NCI-H510A treated with DMSO at 0.1 percent for 48 hours (cell line): ENCODE data around the gene CDC14A.
A peak's percentile ranks its signal among the peaks of the same experiment; 100 is the strongest.

Experiments used
- DNase-seq: peaks from one replicate; lab custom pipeline; 2025; lab: John Stamatoyannopoulos, UW

Gene CDC14A

DNA sequence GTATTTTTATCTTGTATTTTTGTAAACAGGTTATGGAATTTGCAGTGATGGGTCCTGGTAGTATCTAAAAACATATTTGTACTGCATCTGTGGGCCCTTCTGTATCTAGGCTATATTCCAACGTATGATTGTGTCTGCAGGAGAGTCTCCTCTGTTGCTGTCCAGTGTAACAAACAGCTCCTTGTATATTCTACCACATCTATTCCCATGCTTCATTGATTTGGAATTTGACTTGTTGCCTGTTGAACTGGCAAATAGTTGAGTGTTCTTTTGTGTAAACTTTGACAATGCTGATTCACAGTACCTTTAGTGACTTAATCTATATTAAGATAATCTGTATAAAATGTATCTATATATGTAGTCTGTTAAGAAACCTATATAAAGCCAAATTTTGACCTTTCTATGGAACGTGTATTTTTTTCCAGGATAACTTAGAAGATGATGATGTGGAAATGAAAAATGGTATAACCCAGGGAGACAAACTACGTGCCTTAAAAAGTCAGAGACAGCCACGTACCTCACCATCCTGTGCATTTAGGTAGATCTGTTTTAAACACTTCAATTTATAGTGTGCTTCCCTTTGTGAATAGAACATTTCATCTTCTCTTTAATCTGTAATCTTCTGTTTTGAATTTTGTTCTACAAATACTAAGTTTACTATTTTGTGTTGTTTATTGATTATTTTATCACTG lies 142.2 kb downstream of the CDC14A start:
- no peak for DNase-seq

DNA sequence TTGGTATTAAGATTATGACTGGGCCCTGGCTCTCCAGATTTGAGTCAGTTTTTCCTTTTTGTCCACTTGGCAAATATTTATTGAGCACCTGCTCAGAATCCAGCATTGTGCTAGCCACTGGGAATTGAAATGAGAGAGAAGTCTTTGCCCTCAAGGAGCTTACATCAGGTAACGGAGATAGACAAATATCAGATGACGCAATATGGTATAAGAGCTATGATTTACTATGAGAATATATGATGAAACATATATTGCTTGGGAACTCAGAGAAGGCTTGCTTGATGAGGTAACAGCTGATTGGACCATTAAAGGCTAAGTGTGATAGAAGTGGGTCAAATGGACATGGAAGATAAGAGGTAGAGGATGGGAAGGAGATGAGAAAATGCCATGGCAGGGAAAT lies 144.6 kb downstream of the CDC14A start:
- no peak for DNase-seq

DNA sequence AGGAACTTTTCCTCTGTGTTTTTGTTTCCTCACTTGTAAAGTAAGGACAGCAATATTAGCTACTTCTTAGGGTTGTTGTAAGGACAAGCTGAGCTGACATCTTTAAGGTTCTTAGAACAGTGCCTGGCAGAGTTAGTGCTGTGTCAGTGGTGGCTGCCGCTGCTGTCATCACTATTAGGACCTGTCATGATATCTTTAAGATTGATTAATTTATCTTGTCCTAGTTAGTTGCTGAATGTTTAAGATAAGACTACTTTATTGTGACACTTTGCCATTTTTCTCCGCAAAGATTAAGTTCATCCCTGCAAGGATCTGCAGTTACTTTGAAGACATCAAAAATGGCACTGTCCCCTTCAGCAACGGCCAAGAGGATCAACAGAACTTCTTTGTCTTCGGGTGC lies 145.5 kb downstream of the CDC14A start:
- no peak for DNase-seq

DNA sequence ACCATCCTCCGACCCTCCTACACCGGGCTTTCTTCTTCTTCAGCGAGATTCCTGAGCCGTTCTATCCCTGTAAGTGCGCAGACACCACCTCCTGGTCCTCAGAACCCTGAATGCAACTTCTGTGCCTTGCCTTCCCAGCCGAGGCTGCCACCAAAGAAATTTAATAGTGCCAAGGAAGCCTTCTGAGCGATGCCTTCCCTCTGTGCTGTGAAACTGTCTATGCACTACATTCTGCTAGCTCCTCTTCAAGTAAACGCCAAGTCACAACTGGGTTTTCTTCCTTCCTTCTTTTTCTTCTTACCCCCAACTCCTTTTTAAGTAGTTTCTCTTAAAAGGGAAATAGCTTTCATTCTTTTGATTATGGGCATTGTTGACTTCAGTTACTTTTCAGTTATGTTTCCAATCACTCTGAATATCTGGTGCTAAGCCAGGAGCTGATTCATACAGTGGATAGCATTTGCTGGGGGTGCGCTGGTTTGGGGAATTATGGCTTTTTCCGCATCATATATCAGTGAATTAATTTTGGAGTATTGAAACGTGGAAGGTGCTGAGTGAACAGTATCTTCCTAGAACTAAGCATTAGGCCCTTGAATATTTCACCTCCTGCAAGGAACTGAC lies 147.0 kb downstream of the CDC14A start:
- DNase-seq: no peak

DNA sequence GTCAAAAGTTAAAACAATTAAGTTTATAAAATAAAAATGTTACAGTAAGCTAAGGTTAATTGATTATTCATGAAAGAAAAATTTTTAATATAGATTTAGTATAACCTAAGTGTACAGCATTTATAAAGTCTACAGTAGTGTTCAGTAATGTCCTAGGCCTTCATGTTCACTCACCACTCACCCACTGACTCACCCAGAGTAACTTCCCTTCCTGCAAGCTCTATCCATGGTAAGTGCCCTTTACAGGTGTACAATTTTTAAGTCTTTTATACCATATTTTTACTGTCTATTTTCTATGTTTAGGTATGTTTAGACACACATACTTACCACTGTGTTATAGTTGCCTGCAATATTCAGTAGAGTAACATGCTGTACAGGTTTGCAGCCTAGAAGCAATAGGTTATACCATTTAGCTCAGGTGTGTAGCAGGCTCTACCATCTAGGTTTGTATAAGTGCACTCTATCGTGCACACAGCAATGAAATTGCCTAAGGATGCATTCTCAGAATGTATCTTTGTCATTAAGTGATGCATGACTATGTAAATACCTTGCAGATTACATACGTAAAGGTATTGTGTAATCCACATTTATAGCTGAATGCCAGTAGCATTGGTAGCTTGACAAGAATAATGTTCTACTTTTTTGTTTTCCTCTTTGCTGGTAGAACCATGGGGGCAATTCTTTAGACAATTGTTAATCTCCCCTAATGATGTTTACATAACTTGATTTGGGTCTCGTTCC lies 149.9 kb downstream of the CDC14A start:
- DNase-seq: peak; percentile 91

DNA sequence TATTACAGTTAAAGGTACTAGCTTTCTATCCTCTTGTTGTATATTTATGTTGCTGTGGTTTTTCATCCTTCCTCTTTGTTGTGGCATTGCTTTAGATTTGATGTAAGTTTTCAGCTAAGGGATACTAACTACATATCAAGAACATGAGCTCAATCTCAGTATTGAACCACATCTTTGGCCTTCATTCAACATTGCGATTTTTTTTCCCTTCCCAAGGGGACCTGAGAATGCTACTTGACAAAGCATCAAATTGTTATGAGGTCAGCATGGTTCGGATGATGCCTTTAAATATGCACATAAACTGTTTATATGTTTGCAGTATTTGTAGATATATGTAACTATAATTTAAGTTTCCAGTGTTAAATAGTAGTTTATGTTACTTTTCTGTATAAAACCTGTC lies 153.9 kb downstream of the CDC14A start:
- DNase-seq: no peak

DNA sequence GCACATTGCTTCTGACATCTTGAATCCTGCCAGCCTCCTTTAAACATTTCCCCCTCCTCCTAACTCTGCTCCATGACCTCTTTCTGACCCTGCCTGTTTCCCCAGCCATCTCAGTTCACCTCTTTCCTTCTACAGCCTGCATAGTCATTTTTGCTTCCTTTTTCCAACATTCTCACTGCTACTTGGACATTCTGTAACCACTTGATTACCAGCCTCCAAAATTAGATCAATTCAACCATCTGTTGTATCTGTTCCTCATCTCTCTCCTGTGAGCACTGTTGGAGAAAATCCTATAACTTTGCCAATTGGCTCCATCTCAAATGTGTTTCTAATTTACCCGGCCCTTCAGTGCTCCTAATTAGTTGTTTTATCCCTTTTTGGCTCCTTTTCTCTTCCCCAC lies 158.1 kb downstream of the CDC14A start:
- no peak for DNase-seq

DNA sequence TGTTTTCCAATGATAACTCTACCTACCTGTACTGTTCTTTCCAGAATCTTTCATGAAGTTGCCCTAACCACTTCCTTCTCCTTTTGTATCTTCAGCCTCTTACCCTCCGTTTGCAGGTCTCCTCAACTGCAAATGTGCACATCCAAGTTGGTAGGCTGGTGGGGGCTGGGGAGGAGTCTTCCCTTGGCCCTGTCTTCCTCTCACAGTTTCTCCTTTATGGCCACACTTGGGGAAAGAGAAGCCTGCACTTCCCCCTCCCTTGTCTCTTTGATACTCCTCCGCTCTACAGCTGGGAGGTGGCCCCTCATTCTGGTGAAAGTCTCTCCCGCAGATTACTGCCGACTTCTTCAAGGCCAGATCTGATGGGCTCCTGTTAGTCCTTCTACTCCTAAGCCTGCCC lies 158.8 kb downstream of the CDC14A start:
- no peak for DNase-seq

DNA sequence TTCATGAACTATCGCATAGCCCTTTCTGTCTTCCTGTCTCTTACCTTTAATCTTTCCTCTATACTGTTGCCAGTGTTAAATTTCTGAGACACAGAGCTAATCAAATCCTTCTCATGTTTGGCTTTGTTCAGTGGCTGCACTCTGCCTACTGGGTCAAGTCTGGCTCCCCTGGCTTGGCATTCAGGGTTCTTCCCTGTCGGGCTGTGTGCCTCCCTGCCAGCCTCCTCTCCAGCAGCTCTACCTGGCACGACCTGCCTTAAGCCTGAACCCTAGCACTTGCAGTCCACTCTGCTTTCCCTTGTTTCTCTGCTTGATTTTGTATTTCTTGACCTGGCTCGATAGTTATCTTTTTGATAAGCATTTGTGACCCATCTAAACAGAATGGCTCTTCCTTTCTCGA lies 159.5 kb downstream of the CDC14A start:
- DNase-seq: no peak

DNA sequence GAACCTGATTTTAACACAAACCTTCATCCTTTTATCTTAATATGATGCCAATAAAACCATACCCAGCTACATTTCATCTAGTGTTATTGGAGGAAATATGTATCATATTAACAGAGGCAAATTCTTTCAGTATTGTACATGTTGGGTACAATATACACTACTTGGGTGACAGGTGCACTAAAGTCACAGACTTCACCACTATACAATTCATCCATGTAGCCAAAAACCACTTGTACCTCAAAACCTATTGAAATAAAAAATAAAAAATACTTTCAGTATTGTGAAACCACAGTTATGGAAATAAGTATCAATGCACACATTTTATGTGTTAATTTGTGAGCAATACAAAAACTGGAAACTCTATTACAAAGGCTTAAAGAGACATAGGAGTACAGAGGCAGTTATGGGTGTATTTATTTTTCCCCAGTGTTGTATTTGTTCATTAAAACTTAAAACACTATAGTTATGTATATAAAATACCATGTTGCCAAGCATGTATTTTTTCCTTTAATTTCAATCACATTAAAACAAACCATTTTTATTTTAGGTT lies 160.6 kb downstream of the CDC14A start:
- no peak for DNase-seq

DNA sequence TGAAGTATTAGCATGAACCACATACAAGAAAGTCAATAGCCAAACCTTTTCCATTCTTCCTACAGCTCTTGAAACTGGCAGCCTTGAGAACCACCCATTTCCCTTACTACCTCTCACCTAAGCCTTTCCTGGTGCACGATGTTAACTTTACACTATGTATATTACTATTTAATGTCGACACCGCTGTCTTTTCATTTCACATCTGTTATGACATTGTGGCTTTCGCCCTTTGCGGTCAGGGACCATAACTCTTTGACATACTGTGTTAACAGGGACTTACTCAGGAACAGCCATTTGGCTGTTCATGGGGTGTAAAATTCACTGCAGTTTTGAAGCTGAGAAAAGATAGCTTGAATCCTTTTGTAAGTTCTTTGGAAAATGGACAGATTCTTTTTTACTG lies 164.6 kb downstream of the CDC14A start:
- no peak for DNase-seq

DNA sequence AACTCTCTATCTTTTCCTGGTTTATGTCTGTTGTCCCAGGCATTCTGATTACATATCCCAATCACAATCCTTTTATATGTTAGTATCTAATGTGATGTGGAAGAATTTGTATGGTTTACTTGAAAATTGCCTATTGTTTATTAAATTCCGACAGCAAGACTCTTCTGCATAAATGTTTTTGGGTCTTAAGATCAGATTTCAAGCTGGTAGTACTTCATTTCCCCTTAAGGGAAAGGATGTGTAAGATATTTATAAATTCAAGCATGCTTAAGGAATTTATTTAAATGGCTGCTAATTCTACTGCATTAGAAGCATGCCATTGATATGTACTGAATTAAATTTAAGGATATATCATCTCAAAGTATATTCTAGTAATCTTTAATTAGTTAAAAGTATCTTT lies 165.2 kb downstream of the CDC14A start:
- no peak for DNase-seq

DNA sequence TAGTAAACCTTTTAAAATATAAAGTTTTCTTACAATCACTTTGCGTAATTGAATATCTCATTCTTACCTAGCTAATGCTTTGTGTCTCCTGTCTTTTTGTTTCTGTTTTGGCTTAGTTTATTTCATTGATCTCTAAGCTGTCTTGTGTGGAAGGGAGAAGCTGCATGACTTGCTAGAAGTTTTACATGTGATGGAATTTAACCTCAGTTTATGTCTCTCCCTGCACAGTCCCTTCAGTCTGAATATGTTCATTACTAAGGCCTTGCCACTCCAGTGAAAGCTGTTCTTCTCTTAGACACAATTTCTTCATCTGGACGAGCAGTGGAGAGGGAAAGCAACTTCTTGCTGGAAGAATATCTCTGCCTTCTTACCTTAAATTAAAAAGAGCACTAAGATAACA lies 165.7 kb downstream of the CDC14A start:
- no peak for DNase-seq

DNA sequence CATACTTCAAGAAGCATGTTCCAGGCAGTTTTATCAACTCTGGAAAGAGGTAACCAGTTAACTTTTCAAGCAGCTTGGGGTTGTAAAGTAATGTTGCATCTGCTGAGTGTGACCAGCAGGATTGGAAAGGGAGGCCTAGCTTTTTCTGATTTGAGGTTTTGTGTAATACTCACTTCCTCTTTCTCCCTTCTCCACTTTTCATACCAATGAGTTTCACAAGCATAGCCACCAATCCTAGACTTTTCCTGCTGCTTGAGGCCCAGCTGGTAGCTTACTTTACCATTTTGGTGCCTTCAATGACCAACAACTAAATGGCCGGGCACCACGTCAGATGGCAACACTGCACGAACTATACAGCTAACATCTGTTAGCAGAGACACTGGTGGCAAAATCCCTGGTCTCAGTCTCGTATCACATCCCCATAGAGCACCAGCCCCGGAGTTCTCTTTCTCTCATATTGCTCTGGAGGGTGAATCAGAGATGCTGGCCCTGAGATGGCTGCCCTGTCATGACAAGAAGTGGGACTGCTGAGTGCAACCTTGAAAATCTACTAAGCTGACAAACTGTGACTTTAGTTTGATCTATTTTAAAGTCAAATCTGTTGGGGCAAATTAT lies 170.8 kb downstream of the CDC14A start:
- no peak for DNase-seq

DNA sequence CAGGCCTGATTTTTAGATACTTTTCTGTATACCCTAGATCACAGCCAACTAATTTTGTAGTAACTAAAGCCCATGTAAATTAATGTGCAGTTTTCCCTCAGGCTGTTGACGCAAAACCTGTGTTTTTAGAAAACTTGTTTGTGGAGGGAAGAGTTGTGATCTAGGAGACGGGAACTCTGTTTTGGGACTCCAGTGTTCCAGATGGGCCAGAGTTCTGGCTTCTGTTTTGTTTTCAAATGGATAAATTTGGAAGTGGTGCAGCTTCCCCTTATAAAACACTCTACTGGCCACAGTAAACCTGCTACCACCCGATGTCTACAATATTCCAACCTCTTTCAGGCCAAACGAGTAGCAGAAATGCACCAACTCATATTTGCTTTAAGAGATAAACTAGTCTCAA lies 172.0 kb downstream of the CDC14A start:
- DNase-seq: no peak

DNA sequence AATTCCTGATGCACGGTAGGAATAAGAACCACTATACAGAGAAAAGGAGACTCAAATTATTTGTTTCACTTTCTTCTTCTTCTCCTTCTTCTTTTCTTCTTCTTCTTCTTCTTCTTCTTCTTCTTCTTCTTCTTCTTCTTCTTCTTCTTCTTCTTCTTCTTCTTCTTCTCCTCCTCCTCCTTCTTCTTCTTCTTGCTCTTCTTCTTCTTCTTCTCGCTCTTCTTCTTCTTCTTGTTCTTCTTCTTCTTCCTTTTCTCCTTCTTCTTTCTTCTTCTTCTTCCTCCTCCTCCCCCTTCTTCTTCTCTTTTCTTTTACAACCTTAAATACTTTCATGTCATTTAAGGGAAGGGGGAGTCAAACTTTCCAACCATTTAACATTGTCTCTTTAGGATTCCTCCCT lies 174.6 kb downstream of the CDC14A start:
- no peak for DNase-seq

DNA sequence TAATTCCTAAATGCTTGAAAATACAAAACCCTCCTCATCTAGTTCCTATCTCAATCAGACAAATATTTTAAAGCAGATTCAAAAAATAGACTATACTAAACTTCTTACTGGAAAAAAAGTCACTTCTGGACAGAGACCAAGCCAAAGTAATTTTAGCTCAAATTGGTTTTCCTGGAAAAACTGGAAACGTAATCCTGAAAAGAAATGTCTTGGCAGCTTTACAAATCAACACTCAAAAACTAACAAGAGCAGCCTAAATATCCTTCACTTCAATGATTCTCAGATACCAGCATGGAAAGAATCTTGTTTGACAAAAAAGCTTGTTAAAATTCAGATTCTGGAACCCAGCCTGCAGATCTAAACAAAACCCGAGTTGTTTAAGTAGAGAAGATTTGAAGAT lies 176.6 kb downstream of the CDC14A start:
- no peak for DNase-seq

DNA sequence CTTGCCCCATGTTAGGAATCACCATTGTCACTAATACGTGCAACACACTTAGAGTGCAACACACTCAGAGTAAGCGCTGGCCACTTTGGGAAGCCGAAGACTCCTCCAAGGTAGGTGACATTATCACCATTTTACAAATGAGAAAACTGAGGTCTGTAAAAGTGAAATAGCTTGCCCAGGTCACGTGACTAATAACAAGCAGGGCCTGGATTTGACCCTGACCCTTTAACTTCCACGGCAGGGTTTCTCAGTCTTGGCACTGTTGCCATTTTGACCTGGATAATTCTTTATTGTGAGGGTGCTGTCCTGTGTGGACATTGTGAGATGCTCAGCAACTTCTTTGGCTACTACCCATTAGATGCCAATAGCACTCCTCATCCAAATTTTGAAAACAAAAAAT lies 177.8 kb downstream of the CDC14A start:
- DNase-seq: no peak

DNA sequence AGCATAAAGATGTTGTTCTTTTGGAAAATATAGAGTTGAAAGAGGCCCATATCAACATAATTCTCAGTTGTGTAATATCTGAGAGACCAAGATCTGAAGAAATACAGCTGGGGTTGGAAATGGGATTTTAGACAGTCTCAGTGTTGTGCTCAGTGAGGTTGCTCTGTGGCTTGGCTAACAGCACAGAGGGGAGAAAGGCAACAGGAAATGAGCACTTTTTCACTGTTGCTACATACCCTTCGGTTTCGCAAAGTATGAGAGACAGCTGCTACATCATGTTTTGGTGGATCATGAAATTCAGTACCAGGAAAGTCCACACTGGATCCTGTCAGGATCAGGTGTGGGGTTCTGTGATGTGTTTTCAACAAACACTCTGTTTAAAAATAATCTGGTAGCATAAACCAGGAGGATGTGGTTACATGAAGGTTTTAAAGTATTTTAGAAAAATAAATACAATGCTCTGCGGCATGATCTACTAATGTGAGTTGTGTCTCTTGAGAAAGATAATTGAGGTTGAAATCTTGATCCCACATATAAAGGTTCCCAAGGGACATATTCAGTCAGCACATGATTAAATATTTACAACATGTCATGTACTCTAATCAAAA lies 178.7 kb downstream of the CDC14A start:
- no peak for DNase-seq

DNA sequence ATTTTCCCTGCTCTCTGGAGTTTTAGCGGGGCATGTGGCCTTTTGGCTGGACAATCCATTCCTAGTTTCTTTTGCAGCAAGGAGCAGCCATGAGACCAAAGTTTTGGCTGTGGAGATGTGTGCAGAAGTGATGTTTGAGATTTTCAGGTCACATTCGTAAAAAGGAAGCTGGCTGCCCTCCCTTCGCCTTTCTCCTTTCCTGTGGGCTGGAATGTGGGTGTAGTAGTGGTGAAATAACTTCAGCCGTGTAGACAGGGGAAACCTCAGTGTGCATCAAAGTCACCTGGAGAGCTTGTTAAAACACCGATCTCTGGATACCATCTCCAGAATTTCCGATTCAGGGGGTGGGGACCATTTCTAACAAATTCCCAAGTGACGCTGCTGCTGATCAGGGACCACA lies 180.3 kb downstream of the CDC14A start:
- DNase-seq: no peak

DNA sequence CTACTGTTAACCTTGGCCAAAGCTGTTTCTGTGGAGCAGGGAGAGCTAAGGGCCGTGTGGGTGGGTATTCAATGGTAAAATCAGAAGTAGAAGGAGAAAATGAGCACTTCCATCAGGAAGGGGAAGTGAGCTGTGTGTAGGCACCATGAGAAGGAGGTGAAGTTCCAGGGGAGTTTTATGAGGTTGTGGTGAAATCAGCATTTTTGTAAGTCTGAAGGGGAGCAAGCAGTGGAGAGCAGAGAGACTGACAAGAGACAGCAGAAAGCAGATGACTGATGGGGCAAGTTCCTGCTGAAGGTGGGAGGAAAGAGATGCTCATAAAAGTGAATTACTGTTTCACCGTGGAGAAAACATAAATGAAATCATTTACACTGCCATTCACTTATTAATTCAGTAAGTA lies 183.0 kb downstream of the CDC14A start:
- no peak for DNase-seq

DNA sequence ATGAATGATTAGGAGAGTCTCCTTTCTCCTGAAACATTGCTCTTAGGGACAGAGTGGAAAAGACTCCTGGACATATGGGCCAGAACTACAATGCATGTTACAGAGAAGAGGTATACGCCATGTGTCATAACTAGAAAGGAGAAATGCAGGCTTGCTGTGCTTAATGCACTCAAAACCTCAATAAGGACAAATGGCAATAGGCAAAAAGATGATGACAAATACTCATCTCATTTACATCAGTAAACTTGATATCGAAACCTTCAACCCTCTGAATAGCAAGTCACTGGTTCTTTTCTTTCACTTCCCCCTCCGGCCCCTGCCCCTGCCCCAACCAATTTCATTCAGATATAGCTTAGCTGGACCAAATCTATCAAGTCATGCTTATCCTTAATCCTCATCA lies 183.7 kb downstream of the CDC14A start:
- DNase-seq: no peak
